HG03097 (cell line): Measurements from ENCODE around the gene MAPKBP1.

Experiments used
- ATAC-seq: cut with Tn5 transposase; IDR thresholded peaks from one replicate; pipeline ENCODE4 v1.9.1; 2021; ENCODE audit not compliant: unreplicated experiment, low FRiP score

MAPKBP1 gene

DNA sequence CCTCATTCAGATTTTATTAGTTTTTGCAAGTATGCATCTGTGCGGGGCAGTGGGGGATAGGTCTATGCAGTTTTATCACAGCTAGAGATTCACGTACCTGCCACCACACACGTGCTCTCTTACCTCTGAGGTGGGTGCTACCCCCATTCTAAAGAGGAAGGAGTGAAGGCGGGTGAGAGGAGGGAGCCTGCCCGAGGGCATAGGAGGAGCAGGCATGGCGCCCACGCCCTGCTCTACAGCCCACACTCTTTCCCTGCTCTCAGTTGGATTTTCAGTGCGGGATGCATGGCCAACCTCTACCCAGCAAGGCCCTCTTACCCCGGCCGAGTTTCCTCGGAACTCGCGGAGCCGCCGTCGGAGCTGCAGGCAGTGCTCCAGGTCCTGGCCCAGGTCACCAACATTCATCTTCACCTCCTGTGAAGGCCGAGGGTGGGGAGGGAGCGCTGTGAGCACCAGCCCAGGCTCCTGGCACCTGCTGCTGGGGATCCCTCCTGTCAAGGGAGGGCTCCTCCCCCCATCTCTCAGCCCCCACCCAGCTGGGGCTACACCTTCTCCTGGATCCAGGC lies 91.3 kb downstream of the MAPKBP1 start:
- no peak for ATAC-seq

DNA sequence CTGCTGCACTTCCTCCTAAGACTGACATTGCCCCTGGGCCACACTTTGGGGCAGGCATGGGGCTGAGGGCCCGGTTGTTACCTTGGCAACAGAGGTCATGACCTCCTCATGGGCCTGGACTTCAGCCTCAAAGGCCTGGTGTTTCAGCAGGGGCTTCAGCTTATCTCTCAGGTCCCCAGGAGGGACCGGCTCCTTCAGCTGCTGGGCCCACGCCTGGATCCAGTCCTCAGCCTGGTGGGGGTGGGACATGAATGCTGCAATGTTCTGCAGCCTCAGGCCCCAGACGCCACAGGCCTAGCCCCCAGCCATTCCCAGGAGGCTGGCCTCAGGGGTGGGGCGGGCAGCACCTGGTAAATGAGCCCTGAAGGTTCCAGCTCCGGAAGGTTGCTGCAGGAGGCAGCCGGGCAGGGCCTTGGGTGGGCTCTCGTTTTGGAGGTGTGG lies 92.0 kb downstream of the MAPKBP1 start:
- no peak for ATAC-seq

DNA sequence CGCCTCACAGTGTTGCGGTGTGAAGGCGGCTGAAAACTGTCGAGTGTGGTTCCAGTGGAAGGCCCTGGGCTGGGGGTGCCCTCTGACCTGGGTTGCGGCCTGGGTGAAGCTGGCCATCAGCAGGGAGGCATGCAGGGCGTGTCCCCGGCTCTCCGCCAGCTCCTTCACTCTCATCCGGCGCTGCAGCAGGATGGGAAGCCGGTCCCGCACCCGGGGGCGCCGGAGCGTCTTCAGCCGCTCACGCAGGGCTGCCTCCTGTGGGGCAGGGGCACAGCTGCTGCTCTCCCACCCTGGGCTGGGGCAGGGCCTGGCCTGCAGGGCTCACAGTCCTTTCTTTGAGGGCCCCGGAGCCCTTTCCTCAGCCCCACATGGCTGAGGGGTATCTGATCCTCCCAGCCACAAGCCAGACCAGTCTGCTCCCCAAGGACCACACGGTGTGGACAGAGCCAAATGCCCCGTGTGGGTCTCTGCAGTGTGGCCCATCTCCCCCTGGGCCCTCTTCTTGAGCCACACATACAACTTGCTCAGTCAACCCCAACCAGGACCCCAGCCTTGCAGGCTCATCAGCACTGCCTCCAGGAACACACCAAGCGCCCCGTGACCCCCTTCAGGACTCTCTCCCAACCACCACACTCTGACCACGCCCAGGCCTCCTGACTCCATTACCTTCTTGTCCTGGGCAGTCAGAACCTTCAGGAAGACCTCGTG lies 92.7 kb downstream of the MAPKBP1 start:
- ATAC-seq = no peak

DNA sequence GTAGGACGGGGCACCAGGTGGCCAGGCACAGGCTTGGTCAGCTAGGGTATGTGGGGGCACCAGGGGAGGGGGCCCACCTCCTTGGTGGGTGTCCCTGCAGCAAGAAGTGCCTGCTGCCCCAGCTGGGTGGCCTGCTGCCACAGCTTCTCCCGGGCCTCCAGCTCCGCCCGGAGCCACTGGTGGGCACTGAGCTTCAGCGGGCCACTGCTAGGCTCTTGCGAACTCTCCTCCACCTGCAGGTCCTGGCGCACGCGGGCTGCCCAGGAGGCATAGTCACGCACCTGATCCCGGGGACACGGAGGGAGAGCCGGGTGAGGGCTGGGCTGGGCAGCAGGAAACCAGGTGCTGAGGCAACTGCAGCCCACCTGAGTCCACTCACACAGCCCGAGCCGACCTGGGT lies 94.0 kb downstream of the MAPKBP1 start:
- ATAC-seq = no peak

DNA sequence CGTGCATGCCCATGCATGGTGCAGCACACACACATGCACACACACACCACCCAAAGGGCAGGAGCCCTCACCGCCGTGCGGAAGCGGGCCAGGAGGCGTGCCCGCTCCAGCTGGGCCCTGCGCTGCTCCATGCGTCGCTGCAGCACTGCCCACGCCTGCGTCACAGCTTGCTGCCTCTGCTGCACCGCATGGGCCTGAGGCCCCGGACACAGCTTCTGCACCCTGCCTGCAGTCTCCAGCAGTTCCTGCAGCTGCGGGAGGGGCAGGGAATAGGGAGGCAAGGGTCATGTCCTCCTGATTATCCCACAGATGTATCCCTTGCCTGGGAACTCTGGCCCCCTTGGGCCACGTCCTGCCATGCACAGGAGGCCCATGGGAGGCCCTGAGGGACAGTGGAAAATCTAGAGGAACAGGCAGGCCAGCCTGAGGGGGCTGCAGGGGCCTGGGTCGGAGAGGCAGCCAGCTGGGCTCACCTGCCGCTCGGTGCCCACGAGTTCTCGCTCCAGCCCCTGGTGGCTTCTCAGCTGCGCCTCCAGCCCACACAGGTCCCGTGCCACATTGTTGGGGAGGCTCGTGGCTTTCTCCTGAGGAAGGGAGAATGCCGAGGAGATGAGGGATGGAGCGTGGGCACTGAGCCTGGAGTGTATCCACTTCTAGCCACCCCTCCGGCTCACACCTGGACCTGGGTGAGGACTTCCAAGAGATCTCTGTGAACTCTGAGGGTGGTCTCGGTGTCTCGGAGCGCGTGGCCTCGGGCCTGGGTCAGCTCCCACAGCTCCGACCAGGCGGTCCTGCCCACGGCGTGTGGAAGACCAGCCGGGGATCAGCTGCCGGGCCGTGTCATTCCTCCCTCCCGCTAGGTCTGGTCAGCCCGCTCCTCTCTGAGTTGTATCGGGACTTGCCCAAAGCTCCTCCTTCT lies 95.7 kb downstream of the MAPKBP1 start:
- ATAC-seq = no peak

DNA sequence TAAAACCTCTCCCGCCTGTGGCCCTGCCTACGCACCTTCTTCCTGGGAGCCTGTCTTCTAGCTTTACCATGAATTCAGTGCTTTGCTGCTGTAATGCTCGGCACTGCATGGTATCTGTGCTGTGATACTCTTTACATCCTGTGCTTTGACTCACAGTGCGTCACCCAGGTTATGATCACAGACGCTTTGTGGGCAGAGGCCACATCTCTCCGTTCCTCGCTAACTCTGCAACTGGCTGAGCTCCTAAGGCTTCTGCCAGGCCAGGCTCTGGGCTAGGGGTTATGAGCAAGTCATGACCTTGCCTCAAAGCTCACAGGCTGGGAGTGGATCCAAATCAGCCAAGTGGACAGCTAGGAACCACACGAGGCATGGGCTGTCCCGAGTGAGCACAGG lies 96.4 kb downstream of the MAPKBP1 start:
- ATAC-seq = no peak

DNA sequence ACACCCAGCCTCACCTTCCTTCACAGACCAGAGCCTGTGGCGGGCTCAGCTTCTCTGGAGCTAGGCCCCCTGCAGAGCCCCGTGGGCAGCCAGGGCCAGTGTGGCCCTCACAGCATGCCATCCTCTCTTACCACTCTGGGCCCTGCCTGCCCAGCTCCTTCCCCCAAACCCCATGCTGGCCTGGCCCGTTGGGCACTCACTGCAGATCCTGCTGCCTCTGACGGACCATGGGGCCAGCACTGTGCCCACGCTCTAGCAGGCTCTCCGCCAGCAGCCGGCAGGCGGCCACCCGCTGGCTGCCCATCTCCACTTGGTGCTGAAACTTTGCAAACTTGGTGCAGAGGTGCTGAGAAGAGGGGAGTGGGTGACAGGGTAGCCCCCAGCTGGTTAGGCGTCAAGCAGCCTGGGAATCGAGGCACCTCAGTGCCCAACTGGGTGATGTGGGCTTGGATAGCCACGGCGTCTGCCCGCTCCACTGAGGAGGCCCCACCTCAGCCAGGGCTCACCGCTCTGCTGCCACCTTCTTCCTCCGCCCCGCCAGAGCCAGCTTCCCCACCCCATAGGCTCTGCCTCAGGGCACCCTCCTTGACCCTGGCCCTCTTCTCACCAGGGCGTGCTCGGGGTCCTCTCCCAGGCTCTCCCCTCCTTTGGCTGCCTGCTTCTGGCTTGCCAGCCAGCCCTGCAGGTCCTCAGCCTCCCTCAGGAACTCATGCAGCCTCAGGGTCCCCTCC lies 97.1 kb downstream of the MAPKBP1 start:
- ATAC-seq = no peak

DNA sequence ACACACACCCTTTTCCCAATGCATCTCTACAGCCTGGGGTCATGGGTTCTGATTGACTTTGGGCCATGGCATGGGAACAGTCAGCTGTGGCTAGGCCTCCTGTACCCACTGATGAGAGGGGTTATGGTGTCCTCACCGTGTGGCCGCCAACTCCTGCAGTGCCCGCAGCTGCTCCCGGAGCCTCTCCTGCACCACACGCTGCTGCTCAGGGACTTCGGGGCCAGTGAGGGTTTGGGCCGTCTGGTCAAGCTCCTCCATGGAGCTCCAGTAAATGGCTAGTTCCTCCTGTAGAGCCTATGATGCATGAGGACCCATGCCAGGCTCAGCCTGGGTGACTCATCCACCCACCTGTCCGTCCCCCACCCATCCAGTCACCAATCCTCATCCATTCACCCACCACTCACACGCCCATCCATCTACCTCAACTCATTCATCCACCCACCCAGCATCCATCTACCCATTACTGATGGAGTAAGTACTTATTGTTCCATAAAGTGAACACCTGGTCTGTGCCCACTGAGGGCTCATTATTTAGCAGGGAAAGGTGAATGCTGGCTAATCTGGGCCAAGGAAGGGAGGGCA lies 98.0 kb downstream of the MAPKBP1 start:
- ATAC-seq = no peak

DNA sequence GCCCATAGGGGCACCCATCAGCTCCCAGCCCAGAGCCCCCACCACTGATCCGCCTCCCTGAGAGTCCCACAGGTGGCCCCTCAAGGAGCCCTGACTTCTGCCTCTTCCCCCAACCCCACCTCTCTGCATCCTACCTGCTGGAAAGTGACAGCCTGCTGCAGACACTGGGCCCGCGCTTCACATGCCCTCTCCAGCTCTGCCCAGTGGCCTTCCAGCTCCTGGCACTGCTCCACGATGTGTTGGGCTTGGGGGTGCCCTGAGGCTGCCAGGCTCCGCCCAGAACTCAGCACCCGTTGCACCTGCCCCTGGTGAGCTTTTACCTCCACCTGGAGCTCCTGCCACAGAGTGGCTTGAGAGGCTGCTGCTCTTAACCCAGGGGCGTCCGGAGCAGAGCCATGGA lies 99.4 kb downstream of the MAPKBP1 start:
- ATAC-seq = no peak

DNA sequence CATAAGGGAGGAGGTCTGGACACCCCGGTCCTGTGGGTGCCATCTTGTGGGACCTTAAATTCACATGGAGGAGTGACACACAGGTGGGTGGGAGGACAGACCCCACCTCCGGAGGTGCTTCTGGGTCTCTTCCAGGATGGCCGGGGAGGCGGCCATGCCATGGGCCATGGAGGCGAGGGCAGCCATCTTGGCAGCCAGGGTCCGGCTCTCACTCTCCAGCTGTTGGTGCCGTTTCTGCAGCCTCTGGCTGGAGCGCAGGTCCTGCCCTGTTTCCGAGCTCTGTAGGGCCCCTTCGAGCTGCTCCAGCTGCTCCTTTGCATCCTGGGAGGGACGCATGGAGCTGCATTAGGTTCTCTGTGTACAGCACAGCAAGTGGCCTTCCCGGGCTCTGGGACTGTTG lies 100.5 kb downstream of the MAPKBP1 start:
- ATAC-seq = no peak

DNA sequence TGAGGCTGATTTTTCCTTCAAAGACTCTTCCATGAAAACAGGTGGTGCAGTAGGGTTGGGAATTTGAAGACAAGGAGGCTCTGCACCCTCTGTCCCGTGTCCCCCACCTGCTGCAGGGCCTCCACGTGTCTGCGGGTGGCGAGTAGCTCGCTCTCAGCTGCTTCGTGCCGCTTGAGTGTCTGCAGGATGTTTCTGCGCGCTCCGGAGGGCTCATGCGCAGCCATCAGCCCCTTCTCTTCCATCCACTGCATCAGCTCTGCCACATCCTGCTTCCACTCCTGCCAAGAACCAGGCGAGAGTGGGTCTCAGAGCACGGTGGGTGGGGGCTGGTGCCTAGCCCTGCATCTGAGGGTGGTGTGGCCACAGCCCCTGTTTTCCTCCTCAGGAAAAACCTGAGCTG lies 101.7 kb downstream of the MAPKBP1 start:
- no peak for ATAC-seq

DNA sequence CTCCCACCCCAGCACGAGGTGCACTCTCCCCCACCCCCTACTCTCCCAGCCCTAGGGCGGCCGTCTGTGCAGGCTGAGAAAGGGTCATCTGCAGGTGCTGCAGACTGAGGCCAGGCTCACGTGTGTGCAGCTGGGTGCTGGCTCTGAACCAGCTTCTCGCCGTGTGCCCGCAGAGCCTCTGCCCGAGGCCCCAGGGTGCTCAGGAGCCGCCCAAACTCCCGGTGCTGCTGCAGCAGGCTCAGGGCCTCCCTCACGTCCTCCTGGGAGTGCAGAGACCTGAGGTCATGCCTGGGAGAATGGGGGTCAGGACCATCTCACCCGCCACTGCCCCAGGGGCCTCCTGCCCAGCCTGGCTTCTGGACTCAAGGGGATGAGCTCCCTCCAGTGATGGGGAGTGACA lies 102.4 kb downstream of the MAPKBP1 start:
- ATAC-seq = no peak
